ENCODE results near the gene RPA1. TPM values are rescaled to one million over a fixed set of nuclear protein-coding genes. Genes with fewer than 3 reads are reported as not detected.

RPA1 gene
- total and polyA plus RNA-seq, 9 of the 15 experiments (the other 6 are each of a cell fraction or from before 2014, with no cell fraction given), result 25.2 to 125 (median 47.4) TPM

DNA sequence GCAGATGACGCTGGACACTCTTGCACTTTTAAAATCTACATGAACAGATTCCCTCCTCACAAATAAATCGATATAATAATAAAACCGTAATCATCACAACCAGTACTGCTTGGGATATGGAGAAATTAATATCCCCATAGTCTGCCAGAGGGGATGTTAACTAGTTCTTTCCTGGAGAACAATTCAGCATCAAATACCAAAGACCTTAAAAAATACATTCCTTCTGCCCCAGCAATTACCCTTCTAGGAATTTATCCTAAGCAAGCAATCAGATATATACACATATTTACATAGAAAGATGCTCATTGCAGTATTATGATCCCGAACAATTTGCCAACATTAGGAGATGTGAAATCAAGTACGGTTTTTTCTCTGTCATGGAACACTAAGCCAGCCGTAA is 21.9 kb upstream of the RPA1 start:
- TF ChIP-seq RBBP5 (IDR thresholded peaks at IDR 0.05; ENCODE audit: borderline replicate concordance, insufficient read depth, low read length, poor library complexity, severe bottlenecking) (no peak), ILF3 (IDR thresholded peaks at IDR 0.05; ENCODE audit: borderline replicate concordance) (no peak), HMG20A (CRISPR knock-in tag; conservative IDR thresholded peaks at IDR 0.05) (no peak), ZNF780A (CRISPR knock-in tag; IDR thresholded peaks at IDR 0.05) (no peak), ZNF143 (CRISPR knock-in tag; IDR thresholded peaks at IDR 0.05) (no peak)
- TF ChIP-seq, protein P1, sequence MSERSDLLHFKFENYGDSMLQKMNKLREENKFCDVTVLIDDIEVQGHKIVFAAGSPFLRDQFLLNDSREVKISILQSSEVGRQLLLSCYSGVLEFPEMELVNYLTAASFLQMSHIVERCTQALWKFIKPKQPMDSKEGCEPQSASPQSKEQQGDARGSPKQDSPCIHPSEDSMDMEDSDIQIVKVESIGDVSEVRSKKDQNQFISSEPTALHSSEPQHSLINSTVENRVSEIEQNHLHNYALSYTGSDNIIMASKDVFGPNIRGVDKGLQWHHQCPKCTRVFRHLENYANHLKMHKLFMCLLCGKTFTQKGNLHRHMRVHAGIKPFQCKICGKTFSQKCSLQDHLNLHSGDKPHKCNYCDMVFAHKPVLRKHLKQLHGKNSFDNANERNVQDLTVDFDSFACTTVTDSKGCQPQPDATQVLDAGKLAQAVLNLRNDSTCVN (CRISPR knock-in tag; IDR thresholded peaks at IDR 0.05), result no peak
- H3K27me3 ChIP-seq (ENCODE audit: control insufficient read depth in 2 of 2, insufficient read depth in 2 of 2, low read length in 2 of 2), result no peaks in the 10 kb centered on the region
- H3K79me2 ChIP-seq (ENCODE audit: control insufficient read depth, insufficient read depth, low read length), result no peaks in the 10 kb centered on the region
- CTCF ChIA-PET (ENCODE audit: low intra/inter-chr PET ratio), result no interaction called here
- FAIRE-seq (no peak), DNase-seq (ENCODE audit: extremely low read depth in 1 of 4, low spot score in 3 of 4) (no peak), ATAC-seq (no peak)
- H3K4me1 ChIP-seq (replicated peaks in 1 of 2; ENCODE audit: control insufficient read depth in 2 of 2, insufficient read depth in 2 of 2, low read length in 2 of 2), result no peaks in the 10 kb centered on the region
- 89% methylated on average over 6 of the region's 6 CpGs for WGBS (ENCODE audit: insufficient coverage, low coverage, missing lambda C conversion rate)
- no peak overlapping the region for H2AFZ ChIP-seq (ENCODE audit: low read depth, low read length)
- BruUV-seq (replicated peaks), result no TSS peak
- no peak overlapping the region for H3K4me3 ChIP-seq
- peaks cover 16% of the 10 kb centered on the region; the same call in 2 of the 3 replicates for H3K36me3 ChIP-seq (ENCODE audit: control insufficient read depth, insufficient read depth, low read length)
- no peak overlapping the region for H3K27ac ChIP-seq (ENCODE audit: extremely low read depth, low read depth, low read length)
- intact Hi-C loops (cut with micrococcal nuclease) (no loop called here), in situ Hi-C loops (cut with MboI) (no loop called here)
- H3K9ac ChIP-seq (ENCODE audit: insufficient read depth in 1 of 2, low read depth in 2 of 2, low read length in 2 of 2), result no peak overlapping the region
- H4K20me1 ChIP-seq (replicated peaks; ENCODE audit: control insufficient read depth, insufficient read depth, low read length), result no peaks in the 10 kb centered on the region
- POLR2A ChIA-PET, result interaction anchor here (0.6 kb wide), 1 partner anchor 16 kb away, joined by 3 read pairs; no protein-coding TSS in a partner anchor
- no peaks in the 10 kb centered on the region for H3K9me3 ChIP-seq (replicated peaks; ENCODE audit: control insufficient read depth, insufficient read depth, low read depth, low read length)
- no peaks in the 10 kb centered on the region for H3K9me1 ChIP-seq (ENCODE audit: control insufficient read depth, insufficient read depth, low read length)
- no peak overlapping the region for H3K4me2 ChIP-seq (ENCODE audit: insufficient read depth, low read length)
